Loucy (cell line): ENCODE measurements around the gene SLC23A2.

Experiments
- H2AFZ ChIP-seq: fragments of 200-600 bp; sonication (generic); 2 replicates; pipeline ENCODE4 v1.6.0; 2016; ENCODE audit warnings: antibody characterized with exemption, mild to moderate bottlenecking, low read length, moderate library complexity
- H3F3A ChIP-seq: fragments of 200-600 bp; 2 replicates; pipeline ENCODE4 v1.6.0; 2016; ENCODE audit warnings: antibody characterized with exemption, low read depth, mild to moderate bottlenecking
- H3K27me3 ChIP-seq: fragments of 200-600 bp; sonication (generic); 2 replicates; pipeline ENCODE4 v1.6.1; 2014; ENCODE audit warnings: low read length, mild to moderate bottlenecking; ENCODE audit not compliant: insufficient read depth, poor library complexity, severe bottlenecking
- H3K36me3 ChIP-seq: fragments of 200-600 bp; sonication (generic); 2 replicates; pipeline ENCODE4 v1.6.1; 2016; ENCODE audit warnings: low read length; ENCODE audit not compliant: insufficient read depth
- H3K4me1 ChIP-seq: fragments of 200-600 bp; sonication (generic); 2 replicates; pipeline ENCODE4 v1.5.1; 2014; ENCODE audit warnings: low read length, mild to moderate bottlenecking; ENCODE audit not compliant: insufficient read depth, poor library complexity, severe bottlenecking
- H3K4me2 ChIP-seq: fragments of 200-600 bp; sonication (generic); 2 replicates; pipeline ENCODE4 v1.6.0; 2014; ENCODE audit warnings: antibody characterized with exemption, low read length, low read depth, mild to moderate bottlenecking; ENCODE audit not compliant: poor library complexity, severe bottlenecking
- H3K4me3 ChIP-seq: fragments of 200-600 bp; sonication (generic); 2 replicates; pipeline ENCODE4 v1.5.1; 2014; ENCODE audit warnings: low read length, mild to moderate bottlenecking, mixed read lengths; ENCODE audit not compliant: poor library complexity, severe bottlenecking
- H3K79me2 ChIP-seq: fragments of 200-600 bp; sonication (generic); 2 replicates; pipeline ENCODE4 v1.6.1; 2014; ENCODE audit warnings: low read length; ENCODE audit not compliant: insufficient read depth
- H3K9ac ChIP-seq: fragments of 200-600 bp; sonication (generic); 2 replicates; pipeline ENCODE4 v1.6.0; 2014; ENCODE audit warnings: mild to moderate bottlenecking, low read depth, low read length, moderate library complexity; ENCODE audit not compliant: poor library complexity, severe bottlenecking
- H3K9me2 ChIP-seq: fragments of 200-600 bp; sonication (generic); replicated peaks from 2 replicates; pipeline ENCODE4 v1.6.1; 2016; ENCODE audit warnings: low read depth, low read length, mixed read lengths
- H3K9me3 ChIP-seq: fragments of 200-600 bp; sonication (generic); 2 replicates; pipeline ENCODE4 v1.6.1; 2014; ENCODE audit warnings: mild to moderate bottlenecking, antibody characterized with exemption, low read length, low read depth; ENCODE audit not compliant: insufficient read depth
- H4K20me1 ChIP-seq: fragments of 200-600 bp; sonication (generic); 2 replicates; pipeline ENCODE4 v1.6.0; 2014; ENCODE audit warnings: antibody characterized with exemption, low read length, mild to moderate bottlenecking; ENCODE audit not compliant: insufficient read depth, poor library complexity, severe bottlenecking
- CTCF ChIP-seq: fragments of 200-600 bp; sonication (generic); conservative IDR thresholded peaks from 2 replicates; pipeline ENCODE4 v1.5.1; 2014; ENCODE audit warnings: mild to moderate bottlenecking, antibody characterized with exemption, low read length
- EZH2phosphoT487 ChIP-seq: fragments of 200-600 bp; IDR thresholded peaks from 2 replicates; pipeline ENCODE4 v1.6.1; 2018; ENCODE audit warnings: antibody characterized with exemption, mild to moderate bottlenecking, moderate library complexity, borderline replicate concordance

SLC23A2 gene

GRCh38 chr20:4961746-4962145 lies 39.6 kb downstream of the SLC23A2 start:
- Histone ChIP-seq H3K9me2 (no peaks in the 10 kb centered on the region), H3K9me3 (no peaks in the 10 kb centered on the region), H3K4me3 (peak overlapping the region; percentile 21), H4K20me1 (peaks cover 3% of the 10 kb centered on the region), H3K4me2 (peak overlapping the region; percentile 31), H3K79me2 (peaks cover 21% of the 10 kb centered on the region; the same call in 1 of the 2 replicates), H3K9ac (no peak overlapping the region), H2AFZ (no peak overlapping the region), H3K27me3 (no peaks in the 10 kb centered on the region), H3K4me1 (peaks cover 12% of the 10 kb centered on the region), H3K36me3 (no peaks in the 10 kb centered on the region; the same call in 1 of the 2 replicates), H3F3A (no peaks in the 10 kb centered on the region)
- TF ChIP-seq EZH2phosphoT487 (no peak), CTCF (no peak)

- Histone ChIP-seq H4K20me1 (peaks cover 13% of the 10 kb centered on the region), H3K4me1 (peaks cover 12% of the 10 kb centered on the region), H3K9me2 (no peaks in the 10 kb centered on the region), H3K4me2 (no peak overlapping the region), H3K9me3 (no peaks in the 10 kb centered on the region), H3K4me3 (no peak overlapping the region), H3K79me2 (peaks cover 21% of the 10 kb centered on the region; the same call in 1 of the 2 replicates), H3K36me3 (no peaks in the 10 kb centered on the region), H3F3A (no peaks in the 10 kb centered on the region), H3K27me3 (no peaks in the 10 kb centered on the region), H3K9ac (no peak overlapping the region), H2AFZ (no peak overlapping the region)
- no peak for TF ChIP-seq CTCF
- TF ChIP-seq EZH2phosphoT487 = no peak
Observed at GRCh38 chr20:4959592-4959991, 41.7 kb downstream of the SLC23A2 start.

GRCh38 chr20:4957939-4958362 lies 43.4 kb downstream of the SLC23A2 start:
- Histone ChIP-seq H3K27me3 (no peaks in the 10 kb centered on the region), H3K9me2 (no peaks in the 10 kb centered on the region), H3K4me3 (no peak overlapping the region), H2AFZ (no peak overlapping the region), H3F3A (no peaks in the 10 kb centered on the region), H3K9me3 (no peaks in the 10 kb centered on the region), H3K9ac (no peak overlapping the region), H3K79me2 (peaks cover 20% of the 10 kb centered on the region; the same call in 1 of the 2 replicates), H3K4me2 (no peak overlapping the region), H3K36me3 (no peaks in the 10 kb centered on the region), H3K4me1 (peaks cover 12% of the 10 kb centered on the region), H4K20me1 (peaks cover 13% of the 10 kb centered on the region)
- no peak for TF ChIP-seq EZH2phosphoT487
- no peak for TF ChIP-seq CTCF
